Measurements from ENCODE around the gene RAB3B. TPM values are rescaled to one million over a fixed set of nuclear protein-coding genes. Genes with fewer than 3 reads are reported as not detected.

Gene RAB3B
- total RNA-seq, 1 donor from 2014 or later = not detected

DNA sequence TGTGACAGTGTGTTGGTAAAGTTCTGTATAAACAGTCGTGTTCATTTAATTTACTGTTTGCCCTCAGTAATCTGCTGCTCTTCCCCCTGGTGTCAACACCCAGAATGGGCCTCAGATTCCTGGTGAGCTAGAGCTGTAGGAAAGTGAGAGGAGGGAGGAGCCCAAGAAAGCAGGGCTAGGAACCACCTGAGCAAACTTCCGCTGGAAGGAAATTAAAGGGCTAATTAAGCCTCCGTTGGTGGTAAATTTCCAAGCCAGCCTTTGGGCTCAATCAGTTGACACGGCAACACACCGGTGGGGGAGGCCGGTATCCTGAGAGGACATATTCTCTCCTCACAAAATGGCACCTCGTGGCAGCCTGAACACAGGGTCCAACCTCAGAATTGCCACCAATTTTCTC, 32.9 kb downstream of the RAB3B start:
- DNase-seq (ENCODE audit: low spot score) = no peak

DNA sequence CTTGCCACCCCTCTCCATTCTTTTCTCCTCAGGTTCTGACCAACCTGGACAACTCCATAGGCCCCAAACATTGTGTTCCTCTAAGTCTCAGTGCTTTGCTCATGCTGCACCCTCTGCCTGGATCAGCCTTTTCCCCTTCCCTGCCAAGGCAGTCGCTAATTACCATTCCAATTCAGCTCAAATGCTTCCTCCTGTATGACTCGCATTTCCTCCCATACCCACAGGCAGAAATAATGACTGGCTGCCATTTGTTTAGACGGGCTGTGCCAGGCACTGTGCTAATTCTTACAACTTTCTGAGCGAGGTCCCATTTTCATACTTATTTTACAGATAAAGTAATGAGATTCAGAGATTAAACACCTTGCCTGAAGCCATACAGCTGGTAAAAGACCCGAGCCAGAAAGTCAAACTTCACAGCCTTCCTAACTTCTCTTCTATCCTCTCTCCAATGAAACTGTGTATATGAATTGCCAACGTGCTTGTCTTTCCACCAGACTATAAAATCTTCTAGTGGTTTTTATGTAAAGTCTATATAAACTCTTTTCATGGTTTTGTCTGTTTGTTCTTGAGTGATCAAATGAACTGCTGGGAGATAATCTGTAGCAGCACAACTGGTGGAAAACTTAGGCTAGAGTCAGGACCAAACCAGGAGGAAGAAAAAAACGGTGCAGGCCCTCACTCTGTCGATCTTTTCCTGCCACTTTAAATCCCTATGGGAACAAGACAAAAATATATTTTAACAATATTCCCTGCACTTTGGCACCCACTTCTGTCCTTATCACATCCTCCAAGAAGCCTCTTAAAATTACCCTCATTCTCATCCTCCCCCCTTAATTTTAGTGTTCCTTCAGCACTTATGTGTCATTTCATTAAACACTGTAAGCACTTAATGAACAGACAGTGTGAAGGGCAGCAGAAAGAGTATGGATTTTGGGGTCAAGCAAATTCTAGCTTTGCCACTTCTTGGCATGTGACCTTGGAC, 33.7 kb downstream of the RAB3B start:
- no peak for DNase-seq (ENCODE audit: low spot score)

GRCh38 chr1:51955797-51956527, 34.5 kb downstream of the RAB3B start:
- DNase-seq (ENCODE audit: low spot score) = no peak

GRCh38 chr1:51954783-51955182, 35.7 kb downstream of the RAB3B start:
- DNase-seq (ENCODE audit: low spot score) = no peak

DNA sequence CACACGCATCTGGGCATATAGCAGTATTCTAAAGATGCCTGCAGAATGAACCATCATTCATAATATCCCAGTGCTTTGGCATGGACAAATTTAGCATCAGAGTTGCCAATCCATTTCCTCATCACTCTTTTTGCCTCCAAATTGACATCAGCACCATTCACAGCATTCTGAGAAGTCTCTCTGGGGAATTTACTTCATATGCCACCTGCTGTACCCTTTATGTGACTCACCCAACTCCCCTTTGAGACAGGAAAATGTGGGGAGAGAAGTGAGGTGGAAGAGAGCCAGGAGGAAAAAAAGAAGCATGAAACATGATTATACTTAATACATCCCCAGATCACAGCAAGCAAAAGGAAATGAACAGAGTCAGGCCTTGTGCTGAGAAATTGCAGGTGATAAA, 37.4 kb downstream of the RAB3B start:
- DNase-seq (ENCODE audit: low spot score) = no peak

- no peak for DNase-seq (ENCODE audit: low spot score)
Measured at GRCh38 chr1:51952638-51953037, 37.9 kb downstream of the RAB3B start.

- no peak for DNase-seq (ENCODE audit: low spot score)
Measured at GRCh38 chr1:51950701-51951100, 39.8 kb downstream of the RAB3B start.

GRCh38 chr1:51949014-51949702, 41.3 kb downstream of the RAB3B start:
- DNase-seq (ENCODE audit: low spot score) = no peak

- no peak for DNase-seq (ENCODE audit: low spot score)
Measured at GRCh38 chr1:51948491-51948915, 42.0 kb downstream of the RAB3B start.

DNA sequence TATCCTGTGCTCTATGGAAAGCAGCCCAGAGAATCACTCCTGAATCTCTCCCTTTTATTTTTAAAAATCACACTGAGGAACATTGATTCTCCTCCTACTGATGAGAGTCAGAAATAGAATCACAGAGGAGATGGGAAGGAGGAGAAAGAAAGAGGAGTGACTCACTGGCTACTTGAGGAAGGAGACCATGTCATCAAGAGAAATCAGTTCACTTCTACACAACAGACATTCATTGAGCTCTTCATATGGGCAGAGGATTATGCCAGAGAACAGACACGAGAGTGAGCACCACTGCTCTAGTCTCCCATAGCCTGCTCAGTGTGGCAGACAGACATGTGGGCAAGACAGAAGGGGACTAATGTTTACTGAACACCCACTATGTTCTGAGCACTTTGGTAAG, 44.2 kb downstream of the RAB3B start:
- no peak for DNase-seq (ENCODE audit: low spot score)

DNA sequence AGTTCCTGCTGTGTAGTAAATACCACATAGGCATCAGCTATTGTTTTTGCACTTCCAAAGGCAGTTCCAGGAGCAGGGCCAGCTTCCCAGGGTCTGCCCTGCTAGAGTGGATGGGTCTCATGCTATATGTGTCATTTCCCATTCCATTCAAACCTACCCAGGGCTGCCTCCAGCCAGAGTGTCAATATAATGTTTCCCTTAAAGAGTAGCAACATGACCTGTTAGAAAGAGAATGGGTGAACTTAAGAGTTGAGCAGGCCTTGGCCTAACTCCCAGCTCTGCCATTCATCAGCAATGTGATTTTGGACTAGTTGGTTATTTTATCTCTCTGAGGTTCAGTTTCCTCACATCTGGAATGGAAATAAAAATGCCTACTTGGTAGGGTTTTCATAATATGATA, 44.9 kb downstream of the RAB3B start:
- DNase-seq (ENCODE audit: low spot score) = no peak

DNA sequence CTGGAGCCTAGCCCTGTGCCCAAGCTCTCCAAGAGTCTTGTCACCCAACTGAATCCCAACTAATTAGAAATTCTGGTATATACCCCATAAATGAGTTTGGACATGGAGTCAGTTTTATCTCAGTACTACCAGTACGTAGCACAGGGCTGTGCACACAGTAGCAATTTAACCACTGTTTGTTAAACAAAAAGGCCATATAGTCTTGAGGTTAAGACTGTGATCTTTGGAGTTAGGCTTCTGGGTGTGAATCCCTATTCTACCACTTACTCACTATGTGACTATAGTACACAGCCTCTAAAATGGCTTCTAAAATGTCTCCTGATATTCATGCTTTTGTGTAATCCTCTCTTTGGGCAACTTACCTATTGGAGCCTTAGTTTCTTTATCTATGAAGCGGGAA, 48.2 kb downstream of the RAB3B start:
- no peak for DNase-seq (ENCODE audit: low spot score)

- DNase-seq (ENCODE audit: low spot score) = no peak
Measured at GRCh38 chr1:51941528-51941927, 49.0 kb downstream of the RAB3B start.

DNA sequence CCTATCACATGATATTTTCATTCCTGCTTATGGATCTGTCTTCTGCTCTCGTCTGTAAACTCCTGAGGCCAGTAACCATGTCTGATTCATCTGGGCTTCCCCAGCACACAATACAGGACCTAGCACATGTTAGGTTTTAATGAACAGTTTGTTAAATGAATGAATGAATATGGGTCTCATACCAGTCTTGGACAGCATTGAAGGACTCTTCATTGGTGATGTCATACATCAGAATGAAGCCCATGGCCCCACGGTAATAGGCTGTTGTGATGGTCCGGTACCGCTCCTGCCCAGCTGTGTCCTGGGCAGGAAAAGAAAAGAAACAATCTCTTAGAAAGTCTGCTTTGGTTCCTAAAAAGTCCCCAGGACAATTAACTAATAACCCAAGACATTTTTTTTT, 53.4 kb downstream of the RAB3B start:
- DNase-seq (ENCODE audit: low spot score) = no peak

DNA sequence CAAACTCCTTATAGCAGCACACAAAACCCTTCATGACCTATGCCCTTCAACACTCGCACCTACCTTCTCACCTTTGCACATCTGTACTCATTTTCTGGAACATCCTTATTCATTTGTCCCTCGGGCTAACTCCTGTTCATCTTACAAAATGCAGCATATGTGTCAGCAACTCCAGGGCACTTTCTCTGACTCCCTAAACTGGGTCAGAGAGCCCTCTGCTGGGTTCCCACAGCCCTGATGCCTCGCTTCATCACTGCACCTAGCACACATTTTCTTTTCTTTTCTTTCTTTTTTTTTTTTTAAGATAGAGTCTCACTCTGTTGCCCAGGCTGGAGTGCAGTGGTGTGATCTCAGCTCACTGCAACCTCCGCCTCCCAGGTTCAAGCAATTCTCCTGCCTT, 54.0 kb downstream of the RAB3B start:
- no peak for DNase-seq (ENCODE audit: low spot score)

DNA sequence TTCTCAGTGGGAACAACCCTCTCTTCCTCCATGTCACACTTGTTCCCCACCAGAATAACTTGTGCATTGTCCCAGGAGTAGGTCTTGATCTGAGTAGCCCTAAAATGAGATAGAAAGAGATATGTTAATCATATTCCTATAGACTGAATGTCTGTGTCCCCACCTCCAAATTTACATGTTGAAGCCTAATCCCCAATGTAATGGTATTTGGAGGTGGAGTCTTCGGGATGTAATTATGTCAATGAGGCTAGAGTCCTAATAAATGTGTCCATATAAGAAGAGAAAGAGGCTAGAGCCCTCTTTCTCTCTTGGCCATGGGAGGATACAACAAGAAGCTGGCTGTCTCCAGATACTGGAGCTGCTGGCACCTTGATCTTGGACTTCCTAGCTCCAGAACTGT, 57.2 kb downstream of the RAB3B start:
- no peak for DNase-seq (ENCODE audit: low spot score)

- DNase-seq (ENCODE audit: low spot score) = no peak
Measured at GRCh38 chr1:51930329-51930728, 60.2 kb downstream of the RAB3B start.

DNA sequence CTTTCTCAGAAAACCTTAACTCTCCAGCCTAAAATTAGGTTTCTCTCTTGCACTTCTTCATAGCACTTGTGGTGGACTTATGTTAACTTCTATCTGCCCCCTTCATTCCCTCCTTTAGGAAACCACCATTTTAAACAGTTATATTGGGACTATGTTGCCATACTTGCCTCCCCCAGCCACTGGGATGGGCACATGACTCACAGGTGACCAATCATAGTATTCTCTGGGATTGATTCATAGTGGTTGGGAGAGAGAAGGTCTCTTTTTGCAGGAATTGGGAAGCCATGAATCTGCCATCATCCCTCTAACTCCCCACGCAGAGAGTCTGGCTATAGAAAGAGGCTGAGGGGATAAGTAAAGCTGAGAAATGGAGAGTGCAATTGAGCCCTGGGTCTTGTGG, 61.6 kb downstream of the RAB3B start:
- DNase-seq (ENCODE audit: low spot score) = no peak

DNA sequence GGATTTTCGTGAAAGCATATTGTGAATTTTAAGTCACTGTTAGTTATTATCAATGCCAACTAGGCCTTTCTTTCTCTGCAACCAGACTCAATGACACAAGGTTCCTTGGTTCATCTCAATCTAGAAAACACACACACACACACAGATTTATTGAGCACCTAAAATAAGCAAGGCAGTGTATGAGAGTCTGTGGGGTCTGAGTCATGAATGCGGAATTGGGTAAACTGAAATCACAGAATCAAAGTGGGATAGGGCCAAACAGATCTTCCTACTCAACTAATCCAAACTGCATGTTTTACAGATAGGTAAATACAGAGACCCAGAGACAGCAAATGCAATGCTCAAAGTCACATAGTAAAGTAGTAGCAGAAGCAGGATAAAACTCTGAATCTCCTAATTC, 63.5 kb downstream of the RAB3B start:
- DNase-seq (ENCODE audit: low spot score) = no peak

DNA sequence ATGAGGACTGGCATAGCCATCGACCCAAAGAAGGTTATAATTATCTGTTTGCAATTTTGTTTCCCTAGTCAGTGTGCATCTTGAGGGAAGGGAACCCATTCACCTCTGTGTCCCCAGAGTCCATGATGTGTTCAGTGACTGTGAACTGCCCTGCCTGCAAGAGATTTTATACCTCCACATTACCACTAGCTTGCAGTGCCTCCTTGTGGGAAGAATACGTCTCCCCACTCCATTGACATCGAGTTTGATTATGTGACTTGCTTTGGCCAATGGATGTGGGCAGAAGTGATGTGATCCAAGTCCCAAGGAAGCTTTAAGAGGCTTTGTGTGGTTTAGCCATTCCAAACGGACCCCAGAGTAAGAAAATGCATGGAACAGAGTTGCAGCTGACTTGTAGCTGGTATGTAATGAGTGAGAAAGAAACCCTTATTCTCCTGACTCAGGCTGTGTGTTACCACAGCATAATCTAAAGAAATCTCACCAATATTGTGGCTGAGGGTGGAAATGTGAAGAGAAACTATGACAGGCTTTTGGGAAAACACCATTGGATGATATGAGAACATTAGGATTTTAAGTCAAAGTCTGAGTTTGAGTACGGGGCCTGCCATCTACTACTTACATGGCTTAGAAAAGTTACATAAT, 64.2 kb downstream of the RAB3B start:
- no peak for DNase-seq (ENCODE audit: low spot score)

GRCh38 chr1:51924455-51924854, 66.0 kb downstream of the RAB3B start:
- DNase-seq (ENCODE audit: low spot score) = no peak
